Fibroblast of skin of right quadriceps (primary cell): Measurements from ENCODE around the gene C16orf54.
"Not testable (repeated sequence)": the region's sequence is repeated elsewhere in the genome, so short reads cannot be mapped to it uniquely, and the experiment has no call there.

ENCODE experiments used
- DNase-seq: peaks from one replicate; pipeline ENCODE4 v3.0.0-alpha.2; 2013

C16orf54 gene

DNA sequence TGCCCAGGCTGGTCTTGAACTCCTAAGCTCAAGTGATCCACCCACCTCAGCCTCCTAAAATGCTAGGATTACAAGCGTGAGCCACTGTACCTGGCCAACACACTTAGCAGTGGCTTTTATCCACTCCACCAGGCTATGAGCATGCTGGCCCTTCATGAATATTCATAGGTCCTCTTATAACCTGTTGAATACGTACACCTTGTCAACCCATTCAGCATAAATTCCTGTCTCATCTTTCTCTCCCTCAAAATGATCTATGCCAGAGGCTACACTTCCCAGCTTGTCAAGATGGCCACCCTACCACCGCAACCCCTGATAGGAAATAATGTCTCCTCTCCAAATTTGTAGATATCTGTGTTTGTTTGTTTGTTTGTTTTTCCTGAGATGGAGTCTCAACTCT, 21.3 kb upstream of the C16orf54 start:
- no peak for DNase-seq

DNA sequence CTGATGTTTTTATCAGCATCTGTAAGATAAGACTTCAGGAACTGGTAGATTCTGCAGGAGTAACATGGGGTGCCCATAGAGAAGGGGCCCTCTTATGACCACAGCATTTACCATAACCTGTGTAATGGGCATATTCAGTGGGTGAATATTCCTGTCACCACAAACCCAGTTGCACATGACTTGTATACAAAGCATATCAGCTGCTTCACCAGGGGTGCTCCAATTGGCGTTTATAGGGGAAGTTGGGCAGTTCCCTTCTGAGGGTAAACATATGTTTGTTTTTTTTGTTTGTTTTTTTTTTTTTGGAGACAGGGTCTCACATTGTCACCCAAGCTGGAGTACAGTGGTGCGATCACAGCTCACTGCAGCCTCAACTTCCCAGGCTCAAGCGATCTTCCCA, 20.8 kb upstream of the C16orf54 start:
- DNase-seq: no peak

DNA sequence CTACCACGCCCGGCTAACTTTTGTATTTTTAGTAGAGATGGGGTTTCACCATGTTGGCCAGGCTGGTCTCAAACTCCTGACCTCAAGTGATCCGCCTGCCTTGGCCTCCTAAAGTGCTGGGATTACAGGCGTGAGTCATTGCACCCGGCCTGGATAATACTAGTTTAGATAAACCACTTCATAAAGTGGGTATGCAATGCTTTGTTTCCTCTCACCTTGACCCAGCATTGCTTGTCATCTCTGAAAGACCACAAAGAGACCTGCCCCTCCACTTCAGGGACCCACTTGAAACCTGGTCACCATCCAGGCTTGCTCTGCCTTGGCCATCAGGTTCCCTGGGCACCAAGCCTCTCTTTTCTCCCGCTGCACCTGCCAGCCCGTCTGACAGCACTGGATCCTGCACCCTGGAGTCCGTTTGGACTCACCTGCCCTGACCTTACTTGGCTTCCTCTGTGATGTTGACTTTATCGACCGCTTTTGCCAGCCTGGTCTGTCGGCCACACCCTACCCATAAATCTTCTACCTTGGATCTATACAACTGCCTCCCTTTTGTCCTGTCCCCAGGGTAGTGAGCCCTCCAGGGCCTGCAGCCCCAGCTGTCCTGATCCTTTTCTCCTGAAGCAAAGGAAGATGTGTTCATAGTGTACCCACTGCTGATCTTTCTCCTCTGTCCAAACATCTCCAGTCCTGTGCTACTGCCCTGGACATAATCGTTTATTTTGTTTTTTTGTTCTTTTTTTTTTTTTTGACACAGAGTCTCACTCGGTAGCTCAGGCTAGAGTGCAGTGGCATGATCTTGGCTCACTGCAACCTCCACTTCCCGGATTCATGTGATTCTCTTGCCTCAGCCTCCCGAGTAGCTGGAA, 19.6 kb upstream of the C16orf54 start:
- DNase-seq: no peak

DNA sequence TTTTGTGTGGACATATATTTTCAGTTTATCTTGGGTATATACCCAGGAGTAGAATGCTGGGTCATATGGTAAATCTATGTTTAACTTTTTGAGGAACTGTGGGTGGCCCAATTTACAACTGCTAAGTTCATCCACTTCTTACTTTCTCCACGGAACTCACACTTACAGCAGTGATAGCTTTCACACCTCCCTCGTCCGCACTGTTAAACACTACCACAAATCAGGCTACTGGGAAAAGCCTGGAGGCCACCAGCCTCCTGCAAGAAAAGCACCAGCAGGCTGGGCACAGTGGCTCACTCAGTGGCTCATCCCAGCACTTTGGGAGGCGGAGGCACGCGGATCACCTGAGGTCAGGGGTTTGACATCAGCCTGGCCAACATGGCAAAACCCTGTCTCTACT, 17.5 kb upstream of the C16orf54 start:
- no peak for DNase-seq

DNA sequence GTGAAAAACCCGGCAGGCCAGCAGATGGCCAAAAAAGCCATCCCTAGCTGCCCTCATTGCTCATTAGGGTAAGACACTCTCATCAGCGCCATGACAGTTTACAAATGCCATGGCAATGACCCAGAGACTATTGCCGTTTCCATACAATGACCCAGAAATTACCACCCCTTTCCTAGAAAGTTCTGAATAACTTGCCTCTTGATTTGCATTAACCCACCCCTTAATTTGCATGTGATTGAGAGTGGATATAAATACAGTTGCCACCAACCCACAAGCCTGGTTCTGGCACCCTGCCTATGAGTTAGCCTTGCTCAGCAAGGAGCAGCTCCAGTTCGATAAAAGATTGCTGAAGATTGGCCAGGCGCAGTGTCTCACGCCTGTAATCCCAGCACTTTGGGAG, 16.1 kb upstream of the C16orf54 start:
- no peak for DNase-seq

DNA sequence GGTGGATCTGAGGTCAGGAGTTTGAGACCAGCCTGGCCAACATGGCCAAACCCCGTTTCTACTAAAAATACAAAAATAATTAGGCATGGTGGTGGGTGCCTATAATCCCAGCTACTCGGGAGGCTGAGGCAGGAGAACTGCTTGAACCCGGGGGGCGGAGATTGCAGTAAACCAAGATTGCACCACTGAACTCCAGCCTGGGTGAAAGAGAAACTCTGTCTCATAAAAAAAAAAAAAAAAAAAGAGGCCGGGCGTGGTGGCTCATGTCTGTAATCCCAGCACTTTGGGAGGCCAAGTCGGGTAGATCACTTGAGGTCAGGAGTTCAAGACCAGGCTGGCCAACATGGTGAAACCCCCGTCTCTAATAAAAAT, 15.5 kb upstream of the C16orf54 start:
- DNase-seq: not testable (repeated sequence)

DNA sequence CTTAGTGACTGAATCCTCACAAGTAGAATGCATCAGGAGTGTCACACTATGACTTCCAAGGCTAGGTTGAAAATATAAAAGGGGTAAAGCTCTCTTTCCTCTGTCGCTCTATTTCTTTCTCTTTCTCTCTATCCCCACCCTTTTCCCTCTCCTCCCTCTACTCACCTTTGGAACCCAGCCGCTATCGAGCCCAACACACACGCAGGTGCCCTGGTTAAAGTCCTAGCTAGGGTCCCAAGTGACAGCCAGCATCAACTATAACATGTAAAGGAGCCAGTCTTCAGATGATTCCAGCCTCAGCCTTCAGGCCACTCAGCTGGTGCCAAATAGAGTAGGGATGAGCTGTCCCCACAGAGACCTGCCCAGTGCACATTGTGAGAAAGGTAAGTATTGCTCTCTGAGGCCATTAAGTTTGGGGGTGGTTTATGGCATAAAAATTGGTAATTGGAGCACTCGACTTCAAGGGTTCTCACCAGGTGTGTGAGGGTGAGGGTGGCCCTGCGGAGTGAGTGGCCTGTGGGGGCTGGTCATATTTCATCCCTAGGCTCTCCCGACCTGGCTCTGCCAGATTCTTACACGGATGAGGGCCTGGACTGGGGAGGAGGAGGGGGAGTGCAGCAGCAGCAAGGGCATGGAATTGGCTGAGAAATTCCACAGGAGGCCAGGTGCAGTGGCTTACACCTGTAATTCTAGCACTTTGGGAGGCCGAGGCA, 14.9 kb upstream of the C16orf54 start:
- DNase-seq: no peak

DNA sequence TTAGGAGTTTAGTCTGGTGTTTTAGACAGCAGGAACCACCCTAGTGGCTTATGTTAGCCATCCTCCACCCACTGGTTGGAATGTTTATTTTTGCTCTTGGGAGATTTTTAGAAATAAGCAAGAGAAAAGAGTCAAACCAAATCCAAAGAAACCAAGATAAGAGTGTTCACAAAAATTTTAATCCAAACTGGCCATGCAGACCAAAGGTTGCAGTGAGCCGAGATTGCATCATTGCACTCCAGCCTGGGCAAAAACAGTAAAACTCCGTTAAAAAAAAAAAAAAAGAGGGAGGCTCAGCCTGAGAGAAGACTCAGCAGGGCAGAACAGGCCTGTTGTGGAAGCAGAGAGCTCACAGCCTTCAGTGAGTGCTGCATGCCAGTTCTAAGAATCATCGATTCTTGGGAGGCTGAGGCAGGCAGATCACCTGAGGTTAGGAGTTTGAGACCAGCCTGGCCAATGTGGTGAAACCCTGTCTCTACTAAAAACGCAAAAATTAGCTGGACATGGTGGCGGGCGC, 12.2 kb upstream of the C16orf54 start:
- DNase-seq: peak; percentile 26

DNA sequence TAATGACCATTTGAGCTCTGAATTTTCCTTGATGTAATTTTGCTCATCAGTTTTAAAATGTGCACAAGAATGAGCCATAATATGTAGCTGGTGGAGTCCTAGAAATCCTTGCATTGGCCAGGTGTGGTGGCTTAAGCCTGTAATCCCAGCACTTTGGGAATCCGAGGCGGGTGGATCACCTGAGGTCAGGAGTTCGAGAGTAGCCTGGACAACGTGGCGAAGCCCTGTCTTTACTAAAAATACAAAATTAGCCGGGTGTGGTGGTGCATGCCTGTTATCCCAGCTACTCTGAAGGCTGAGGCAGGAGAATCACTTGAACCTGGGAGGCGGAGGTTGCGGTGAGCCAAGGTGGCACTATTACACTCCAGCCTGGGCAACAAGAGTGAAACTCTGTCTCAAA, 11.3 kb upstream of the C16orf54 start:
- DNase-seq: not testable (repeated sequence)

DNA sequence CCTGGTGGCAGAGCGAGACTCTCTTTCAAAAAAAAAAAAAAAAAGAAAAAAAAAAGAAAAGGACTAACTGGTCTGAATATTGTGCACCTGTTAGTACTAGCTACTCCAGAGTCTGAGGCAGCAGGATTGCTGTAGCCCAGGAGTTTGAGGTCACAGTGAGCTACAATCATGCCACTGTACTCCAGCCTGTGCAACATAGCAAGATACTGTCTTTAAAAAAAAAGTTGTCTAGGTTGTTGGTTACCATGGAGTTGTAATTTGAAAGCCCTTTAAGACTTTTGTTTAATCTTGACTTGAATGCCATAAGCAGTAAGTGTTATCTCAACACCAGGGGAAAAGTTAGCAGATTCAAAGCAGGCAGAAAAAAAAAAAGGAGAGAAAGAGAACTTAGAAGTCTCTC, 10.9 kb upstream of the C16orf54 start:
- DNase-seq: no peak

DNA sequence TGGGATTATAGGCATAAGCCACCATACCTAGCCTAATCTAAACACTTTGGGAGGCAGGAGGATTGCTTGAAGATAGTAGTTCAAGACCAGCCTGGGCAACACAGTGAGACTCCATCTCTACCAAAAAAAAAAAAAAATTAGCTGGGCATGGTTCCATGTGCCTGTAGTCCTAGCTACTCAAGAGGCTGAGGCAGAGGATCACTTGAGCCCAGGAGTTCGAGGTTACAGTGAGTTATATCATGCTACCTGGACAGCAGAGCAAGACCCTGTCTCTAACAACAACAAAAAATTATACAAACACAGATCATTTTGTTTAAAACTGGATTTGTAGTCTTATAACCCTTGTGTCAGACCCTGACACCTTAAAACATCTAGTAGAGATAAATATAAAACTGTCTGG, 7.7 kb upstream of the C16orf54 start:
- no peak for DNase-seq

DNA sequence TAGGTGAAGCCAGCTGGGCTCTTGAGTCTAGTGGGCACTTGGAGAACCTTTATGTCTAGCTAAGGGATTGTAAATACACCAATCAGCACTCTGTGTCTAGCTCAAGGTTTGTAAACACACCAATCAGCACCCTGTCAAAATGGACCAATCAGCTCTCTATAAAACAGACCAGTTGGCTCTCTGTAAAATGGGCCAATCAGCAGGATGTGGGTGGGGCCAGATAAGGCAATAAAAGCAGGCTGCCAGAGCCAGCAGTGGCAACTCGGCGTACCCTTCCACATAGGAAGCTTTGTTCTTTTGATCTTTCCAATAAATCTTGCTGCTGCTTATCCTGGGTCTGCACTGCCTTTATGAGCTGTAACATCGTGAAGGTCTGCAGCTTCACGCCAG, 3.0 kb upstream of the C16orf54 start:
- DNase-seq: not testable (repeated sequence)

DNA sequence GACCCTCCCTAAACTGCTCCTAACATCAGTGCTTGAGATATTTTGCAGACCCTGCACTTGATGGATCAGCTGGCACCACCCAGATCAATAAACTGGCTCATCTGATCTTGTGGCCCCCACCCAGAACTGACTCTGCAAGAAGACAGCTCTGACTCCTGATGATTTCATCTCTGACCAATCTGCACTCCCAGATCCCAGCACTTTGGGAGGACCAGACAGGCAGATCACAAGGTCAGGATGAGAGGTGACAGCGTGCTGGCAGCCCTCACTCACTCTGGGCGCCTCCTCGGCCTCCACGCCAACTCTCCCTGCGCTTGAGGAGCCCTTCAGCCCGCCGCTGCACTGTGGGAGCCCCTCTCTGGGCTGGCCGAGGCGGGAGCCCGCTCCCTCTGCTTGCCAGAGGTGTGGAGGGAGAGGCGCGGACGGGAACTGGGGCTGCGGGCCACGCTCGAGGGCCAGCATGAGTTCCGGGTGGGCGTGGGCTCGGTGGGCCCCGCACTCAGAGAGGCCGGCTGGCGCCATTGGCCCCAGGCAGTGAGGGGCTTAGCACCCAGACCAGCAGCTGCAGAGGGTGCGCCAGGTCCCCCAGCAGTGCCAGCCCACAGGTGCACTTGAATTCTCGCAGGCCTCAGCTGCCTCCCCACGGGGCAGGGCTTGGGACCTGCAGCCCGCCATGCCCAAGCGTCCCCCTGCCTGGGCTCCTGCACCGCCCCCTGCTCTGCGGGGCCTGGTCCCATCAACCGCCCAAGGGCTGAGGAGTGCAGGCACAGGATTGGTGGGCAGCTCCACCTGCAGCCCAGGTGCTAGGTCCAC, 2.4 kb upstream of the C16orf54 start:
- no peak for DNase-seq

DNA sequence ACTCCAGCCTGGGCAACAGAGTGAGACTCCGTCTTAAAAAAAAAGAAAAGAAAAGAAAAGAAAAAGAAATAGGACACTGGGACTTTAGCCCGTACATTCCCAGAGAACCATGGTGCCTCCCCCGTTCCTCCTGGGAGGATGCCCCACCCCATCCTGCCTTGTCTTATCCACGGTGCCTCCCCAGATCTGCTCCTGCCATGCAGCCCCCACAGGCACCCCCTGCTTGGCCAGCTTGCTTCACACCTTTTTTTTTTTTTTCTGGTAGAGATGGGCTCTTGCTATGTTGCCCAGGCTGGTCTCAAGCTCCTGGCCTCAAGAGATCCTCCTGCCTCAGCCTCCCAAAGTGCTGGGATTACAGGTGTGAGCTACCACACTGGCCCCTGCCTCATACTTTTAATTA, 728 bp upstream of the C16orf54 start:
- not testable (repeated sequence) for DNase-seq

DNA sequence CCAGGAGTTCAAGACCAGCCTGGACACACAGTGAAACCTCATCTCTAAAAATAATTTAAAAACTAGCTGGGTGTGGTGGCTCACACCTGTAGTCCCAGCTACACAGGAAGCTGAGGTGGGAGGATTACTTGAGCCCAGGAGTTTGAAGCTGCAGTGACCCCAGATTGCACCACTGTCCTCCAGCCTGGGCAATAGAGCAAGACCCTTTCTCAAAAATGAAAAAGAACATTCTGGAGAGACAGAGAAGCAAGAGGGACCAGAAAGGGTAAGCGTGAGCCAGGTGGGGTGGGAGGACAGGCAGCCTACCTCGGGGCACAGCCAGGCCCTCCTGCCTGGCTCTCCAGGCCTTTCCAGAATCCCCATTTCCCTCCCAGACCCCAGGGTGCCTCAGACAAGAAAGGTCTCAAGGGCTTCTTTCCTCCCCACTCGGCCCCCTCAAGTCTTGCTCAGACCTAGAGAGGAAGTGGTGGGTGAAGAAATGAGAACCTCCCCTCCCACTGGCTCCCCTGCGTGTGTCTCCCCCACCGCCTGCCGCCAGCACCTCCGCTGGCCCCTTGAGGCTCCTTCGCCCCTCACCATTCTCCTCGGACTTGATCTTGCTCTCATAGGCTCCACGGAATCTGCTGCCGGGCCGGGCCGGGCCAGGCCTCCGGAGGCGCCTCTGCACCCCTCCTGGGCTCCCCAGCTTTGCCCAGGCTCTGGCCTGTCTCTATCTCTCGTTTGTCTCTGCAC, 503 bp downstream of the C16orf54 start:
- DNase-seq: no peak

DNA sequence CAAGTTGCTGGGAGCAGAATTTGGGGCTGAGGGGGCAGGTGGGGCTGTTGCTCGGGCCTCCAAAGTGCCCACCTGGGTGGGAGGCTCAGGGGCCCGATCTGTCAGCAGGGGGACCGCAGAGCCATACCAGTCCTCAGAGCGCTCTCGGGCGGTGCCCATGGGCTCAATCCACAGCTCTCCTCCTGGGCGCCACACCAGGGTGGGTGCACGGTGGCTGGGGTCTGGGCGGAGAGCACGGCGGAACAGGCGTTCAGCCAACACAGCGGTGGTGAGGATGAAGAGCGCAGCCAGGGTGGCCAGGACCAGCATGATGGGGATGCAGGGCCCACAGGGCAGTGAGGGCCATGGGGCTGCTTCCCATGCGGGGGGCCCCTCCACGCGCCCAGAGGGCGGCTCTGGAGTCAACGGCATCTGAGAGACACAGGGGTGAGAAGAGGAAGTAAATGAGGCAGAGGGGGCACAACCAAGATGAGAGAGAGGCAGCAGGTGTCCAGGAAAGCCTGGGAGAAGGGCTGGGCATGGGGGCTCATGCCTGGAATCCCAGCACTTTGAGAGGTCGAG, 1.2 kb downstream of the C16orf54 start:
- DNase-seq: no peak

DNA sequence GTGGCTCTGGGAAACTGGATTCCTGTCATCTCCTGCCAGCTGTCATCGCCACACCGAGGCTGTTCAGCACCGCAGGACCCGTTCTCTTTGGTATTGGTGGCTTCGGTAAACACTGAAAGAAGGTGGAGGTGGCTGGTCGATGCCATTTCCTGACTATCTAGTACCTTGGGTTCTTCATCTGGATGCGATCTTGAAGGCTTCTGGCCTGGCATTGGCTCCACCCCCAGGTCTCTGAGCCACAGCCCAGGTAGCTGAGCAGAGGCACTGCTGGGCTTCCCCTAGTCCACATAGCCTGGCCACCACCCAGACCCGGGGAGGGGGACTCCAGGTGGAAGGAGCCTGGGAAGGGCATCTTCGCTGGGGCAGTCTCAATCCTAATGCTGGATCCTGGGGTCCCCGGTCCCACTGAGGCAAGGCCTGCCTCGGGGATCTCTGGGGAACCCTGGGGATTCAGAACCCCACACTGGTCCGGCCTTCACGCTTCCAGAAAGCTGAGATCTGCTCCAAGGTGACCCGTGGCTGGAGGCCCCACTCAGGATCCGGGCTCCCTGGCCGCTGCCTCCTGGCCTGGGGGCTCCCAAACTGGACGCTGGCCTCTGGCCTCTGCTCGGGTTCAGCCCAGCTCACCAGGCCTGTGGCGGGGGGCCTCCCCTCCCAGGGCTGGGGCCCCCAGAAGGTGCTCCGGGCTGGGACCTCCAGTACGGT, 1.8 kb downstream of the C16orf54 start:
- DNase-seq: no peak

DNA sequence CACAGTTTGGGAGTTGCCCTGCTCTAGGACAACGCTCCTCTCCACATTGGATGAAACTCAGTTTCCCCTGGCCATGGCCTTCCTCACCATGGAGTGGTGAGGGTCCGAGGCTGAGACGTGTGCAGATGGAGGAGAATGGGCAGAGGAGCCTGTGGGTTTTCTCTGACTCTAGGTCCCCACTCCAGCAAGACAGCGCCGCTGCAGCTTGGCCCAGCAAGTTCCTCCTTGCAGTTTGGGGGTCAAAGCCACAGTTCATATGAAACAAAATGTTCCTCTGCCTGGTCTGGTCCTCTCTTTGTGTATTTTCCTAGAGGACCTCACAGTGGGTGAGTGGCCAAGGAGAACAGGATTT, 2.3 kb downstream of the C16orf54 start:
- no peak for DNase-seq

DNA sequence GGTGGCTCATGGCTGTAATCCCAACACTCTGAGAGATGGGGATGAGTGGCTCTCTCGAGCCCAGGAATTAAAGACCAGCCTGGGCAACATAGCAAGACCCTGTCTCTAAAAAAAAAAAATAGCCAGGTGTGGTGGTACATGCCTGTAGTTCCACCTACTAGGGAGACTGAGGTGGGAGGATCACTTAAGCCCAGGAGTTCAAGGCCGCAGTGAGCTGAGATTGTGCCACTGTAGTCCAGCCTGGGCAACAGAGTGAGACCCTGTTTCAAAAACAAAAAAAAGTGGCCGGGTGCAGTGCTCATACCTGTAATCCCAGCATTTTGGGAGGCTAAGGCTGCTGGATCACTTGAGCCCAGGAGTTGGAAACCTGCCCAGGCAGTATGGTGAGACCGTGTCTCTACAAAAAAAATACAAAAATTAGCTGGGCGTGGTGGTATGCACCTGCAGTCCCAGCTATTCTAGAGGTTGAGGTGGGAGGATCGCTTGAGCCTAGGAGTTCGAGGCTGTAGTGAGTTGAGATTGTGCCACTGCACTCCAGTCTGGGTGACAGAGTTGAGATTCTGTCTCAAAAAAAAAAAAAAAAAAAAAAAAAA, 3.0 kb downstream of the C16orf54 start:
- DNase-seq: no peak

DNA sequence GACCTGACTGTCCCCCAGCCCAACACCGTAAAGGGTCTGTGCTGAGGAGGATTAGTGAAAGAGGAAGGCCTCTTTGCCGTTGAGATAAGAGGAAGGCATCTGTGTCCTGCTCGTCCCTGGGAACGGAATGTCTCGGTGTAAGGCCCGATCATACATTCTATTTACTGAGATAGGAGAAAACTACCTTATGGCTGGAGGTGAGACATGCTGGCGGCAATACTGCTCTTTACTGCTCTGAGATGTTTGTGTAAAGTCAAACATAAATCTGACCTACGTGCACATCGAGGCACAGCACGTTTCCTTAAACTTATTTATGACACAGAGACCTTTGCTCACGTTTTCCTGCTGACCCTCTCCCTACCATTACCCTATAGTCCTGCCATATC, 5.2 kb downstream of the C16orf54 start:
- not testable (repeated sequence) for DNase-seq

DNA sequence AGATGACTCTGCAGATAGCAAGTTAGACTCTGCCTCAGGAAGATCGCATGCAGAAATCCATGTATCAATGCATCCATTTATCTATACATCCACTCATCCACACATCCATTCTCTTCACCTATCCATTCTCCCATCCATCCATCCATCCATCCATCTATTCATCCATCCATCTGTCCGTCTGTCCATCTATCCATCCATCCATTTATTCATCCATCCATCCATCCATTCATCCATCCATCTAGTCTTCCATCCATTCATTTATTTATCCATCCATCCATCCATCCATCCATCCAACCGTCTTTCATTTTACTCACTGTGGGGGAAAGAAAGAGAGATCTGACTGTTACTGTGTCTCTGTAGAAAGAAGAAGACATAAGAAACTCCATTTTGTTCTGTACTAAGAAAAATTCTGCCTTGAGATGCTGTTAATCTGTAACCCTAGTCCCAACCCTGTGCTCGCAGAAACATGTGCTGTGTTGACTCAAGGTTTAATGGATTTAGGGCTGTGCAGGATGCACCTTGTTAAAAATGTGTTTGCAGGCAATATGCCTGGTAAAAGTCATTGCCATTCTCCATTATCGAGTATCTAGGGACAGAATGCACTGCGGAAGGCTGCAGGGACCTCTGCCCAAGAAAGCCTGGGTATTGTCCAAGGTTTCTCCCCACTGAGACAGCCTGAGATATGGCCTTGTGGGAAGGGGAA, 5.7 kb downstream of the C16orf54 start:
- not testable (repeated sequence) for DNase-seq
